ENCODE measurements around the gene NLRC3. TPM values are rescaled to one million over a fixed set of nuclear protein-coding genes. Genes with fewer than 3 reads are reported as not detected.
A peak's percentile ranks its signal among the peaks of the same experiment; 100 is the strongest.

Gene NLRC3
- total and polyA plus RNA-seq, 2 donors from 2014 or later, result 0.52 to 5.3 TPM

GRCh38 chr16:3496386-3496785, 80.8 kb downstream of the NLRC3 start:
- no peak overlapping the region for H3K9ac ChIP-seq (ENCODE audit: low read length in 3 of 3)
- FAIRE-seq, result no peak
- peaks cover 0 to 5% (median 0%) of the 10 kb centered on the region in 3 donors for H3K4me1 ChIP-seq (ENCODE audit: control insufficient read depth in 2 of 3, insufficient read depth in 2 of 3, low read depth in 1 of 3, low read length in 3 of 3)
- no peaks in the 10 kb centered on the region for H3K9me3 ChIP-seq (ENCODE audit: control insufficient read depth in 2 of 3, insufficient read depth in 1 of 3, low read length in 3 of 3)
- no peak overlapping the region for H3K27ac ChIP-seq (ENCODE audit: low read depth in 2 of 2, low read length in 2 of 2)
- no peaks in the 10 kb centered on the region for H3K36me3 ChIP-seq (ENCODE audit: control insufficient read depth in 2 of 3, insufficient read depth in 3 of 3, low read length in 3 of 3)
- no peak overlapping the region for H3K4me3 ChIP-seq (ENCODE audit: low read length in 3 of 3)
- DNase-seq, result peak in 1 of 5 donors; percentile 63
- TF ChIP-seq, protein P1, sequence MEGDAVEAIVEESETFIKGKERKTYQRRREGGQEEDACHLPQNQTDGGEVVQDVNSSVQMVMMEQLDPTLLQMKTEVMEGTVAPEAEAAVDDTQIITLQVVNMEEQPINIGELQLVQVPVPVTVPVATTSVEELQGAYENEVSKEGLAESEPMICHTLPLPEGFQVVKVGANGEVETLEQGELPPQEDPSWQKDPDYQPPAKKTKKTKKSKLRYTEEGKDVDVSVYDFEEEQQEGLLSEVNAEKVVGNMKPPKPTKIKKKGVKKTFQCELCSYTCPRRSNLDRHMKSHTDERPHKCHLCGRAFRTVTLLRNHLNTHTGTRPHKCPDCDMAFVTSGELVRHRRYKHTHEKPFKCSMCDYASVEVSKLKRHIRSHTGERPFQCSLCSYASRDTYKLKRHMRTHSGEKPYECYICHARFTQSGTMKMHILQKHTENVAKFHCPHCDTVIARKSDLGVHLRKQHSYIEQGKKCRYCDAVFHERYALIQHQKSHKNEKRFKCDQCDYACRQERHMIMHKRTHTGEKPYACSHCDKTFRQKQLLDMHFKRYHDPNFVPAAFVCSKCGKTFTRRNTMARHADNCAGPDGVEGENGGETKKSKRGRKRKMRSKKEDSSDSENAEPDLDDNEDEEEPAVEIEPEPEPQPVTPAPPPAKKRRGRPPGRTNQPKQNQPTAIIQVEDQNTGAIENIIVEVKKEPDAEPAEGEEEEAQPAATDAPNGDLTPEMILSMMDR (IDR thresholded peaks at IDR 0.05; ENCODE audit: borderline replicate concordance, extremely low read depth, insufficient read depth), result no peak
- intact Hi-C loops (cut with DNase I), result no loop called here
- no peaks in the 10 kb centered on the region for H3K27me3 ChIP-seq (ENCODE audit: control insufficient read depth, insufficient read depth, low read length)

GRCh38 chr16:3495176-3495575, 82.0 kb downstream of the NLRC3 start, which contains the start of gene C16orf90:
Gene C16orf90, minus strand, starts transcription at chr16:3495489. Its CDS starts 68 bp downstream, at chr16:3495421.
- intact Hi-C loops (cut with DNase I), result no loop called here
- peak in 1 of 5 donors; percentile 51 for DNase-seq
- Histone ChIP-seq H3K4me1 (ENCODE audit: control insufficient read depth in 2 of 3, insufficient read depth in 2 of 3, low read depth in 1 of 3, low read length in 3 of 3) (peaks cover 0 to 6% (median 0%) of the 10 kb centered on the region in 3 donors), H3K4me3 (ENCODE audit: low read length in 3 of 3) (no peak within 1 kb of the TSS), H3K27me3 (ENCODE audit: control insufficient read depth, insufficient read depth, low read length) (no peaks in the 10 kb centered on the region), H3K27ac (ENCODE audit: low read depth in 2 of 2, low read length in 2 of 2) (no peak within 1 kb of the TSS), H3K9me3 (ENCODE audit: control insufficient read depth in 2 of 3, insufficient read depth in 1 of 3, low read length in 3 of 3) (no peaks in the 10 kb centered on the region), H3K36me3 (ENCODE audit: control insufficient read depth in 2 of 3, insufficient read depth in 3 of 3, low read length in 3 of 3) (no peaks in the 10 kb centered on the region), H3K9ac (ENCODE audit: low read length in 3 of 3) (no peak within 1 kb of the TSS)
- no peak for FAIRE-seq
- TF ChIP-seq, protein P1 (IDR thresholded peaks at IDR 0.05; ENCODE audit: borderline replicate concordance, extremely low read depth, insufficient read depth), result no peak

GRCh38 chr16:3494386-3494973, 82.7 kb downstream of the NLRC3 start:
- FAIRE-seq, result no peak
- Histone ChIP-seq H3K36me3 (ENCODE audit: control insufficient read depth in 2 of 3, insufficient read depth in 3 of 3, low read length in 3 of 3) (no peaks in the 10 kb centered on the region), H3K9me3 (ENCODE audit: control insufficient read depth in 2 of 3, insufficient read depth in 1 of 3, low read length in 3 of 3) (no peaks in the 10 kb centered on the region), H3K4me3 (ENCODE audit: low read length in 3 of 3) (no peak overlapping the region), H3K27ac (ENCODE audit: low read depth in 2 of 2, low read length in 2 of 2) (no peak overlapping the region), H3K9ac (ENCODE audit: low read length in 3 of 3) (no peak overlapping the region), H3K4me1 (ENCODE audit: control insufficient read depth in 2 of 3, insufficient read depth in 2 of 3, low read depth in 1 of 3, low read length in 3 of 3) (peaks cover 0 to 3% (median 0%) of the 10 kb centered on the region in 3 donors), H3K27me3 (ENCODE audit: control insufficient read depth, insufficient read depth, low read length) (no peaks in the 10 kb centered on the region)
- peak in 1 of 5 donors; percentile 71 for DNase-seq
- intact Hi-C loops (cut with DNase I), result no loop called here
- TF ChIP-seq, protein P1 (IDR thresholded peaks at IDR 0.05; ENCODE audit: borderline replicate concordance, extremely low read depth, insufficient read depth), result no peak
